ENCODE results near the gene SDHB.

DNA sequence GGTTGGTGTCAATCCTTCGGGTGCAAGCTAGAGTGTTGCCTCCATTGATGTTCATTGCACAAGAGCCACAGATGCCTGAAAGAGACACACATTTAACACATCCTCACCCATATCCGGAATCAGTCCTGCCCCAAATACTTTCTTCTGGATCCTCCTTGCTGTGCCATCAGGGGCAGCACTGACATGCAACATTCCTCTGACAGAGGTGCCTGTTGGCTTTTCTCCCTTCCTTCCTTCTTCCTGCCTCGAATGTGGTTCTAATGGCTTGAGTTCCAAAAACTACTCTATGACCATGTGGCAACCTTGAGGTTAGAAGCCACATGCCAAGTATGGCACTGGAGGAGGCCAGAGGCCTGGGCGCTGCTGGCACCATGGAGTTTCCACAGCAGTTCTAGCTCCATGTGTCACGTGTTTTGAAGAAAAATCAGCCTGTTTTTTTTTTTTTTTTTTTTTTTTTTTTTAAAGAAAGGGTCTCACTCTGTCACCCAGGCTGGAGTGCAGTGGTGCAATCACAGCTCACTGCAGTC is 25.1 kb downstream of the SDHB start:
- TF ChIP-seq, protein P1, sequence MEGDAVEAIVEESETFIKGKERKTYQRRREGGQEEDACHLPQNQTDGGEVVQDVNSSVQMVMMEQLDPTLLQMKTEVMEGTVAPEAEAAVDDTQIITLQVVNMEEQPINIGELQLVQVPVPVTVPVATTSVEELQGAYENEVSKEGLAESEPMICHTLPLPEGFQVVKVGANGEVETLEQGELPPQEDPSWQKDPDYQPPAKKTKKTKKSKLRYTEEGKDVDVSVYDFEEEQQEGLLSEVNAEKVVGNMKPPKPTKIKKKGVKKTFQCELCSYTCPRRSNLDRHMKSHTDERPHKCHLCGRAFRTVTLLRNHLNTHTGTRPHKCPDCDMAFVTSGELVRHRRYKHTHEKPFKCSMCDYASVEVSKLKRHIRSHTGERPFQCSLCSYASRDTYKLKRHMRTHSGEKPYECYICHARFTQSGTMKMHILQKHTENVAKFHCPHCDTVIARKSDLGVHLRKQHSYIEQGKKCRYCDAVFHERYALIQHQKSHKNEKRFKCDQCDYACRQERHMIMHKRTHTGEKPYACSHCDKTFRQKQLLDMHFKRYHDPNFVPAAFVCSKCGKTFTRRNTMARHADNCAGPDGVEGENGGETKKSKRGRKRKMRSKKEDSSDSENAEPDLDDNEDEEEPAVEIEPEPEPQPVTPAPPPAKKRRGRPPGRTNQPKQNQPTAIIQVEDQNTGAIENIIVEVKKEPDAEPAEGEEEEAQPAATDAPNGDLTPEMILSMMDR (IDR thresholded peaks at IDR 0.05; ENCODE audit: insufficient read depth, low read length, poor library complexity, severe bottlenecking) = no peak
- no peak for TF ChIP-seq EZH2phosphoT487 (conservative IDR thresholded peaks at IDR 0.05; ENCODE audit: low read length)
